A673 (cell line): ENCODE results near the gene ZBTB44. TPM values are rescaled to one million over a fixed set of nuclear protein-coding genes. Genes with fewer than 3 reads are reported as not detected.

Experiments used
- BruUV-seq: library from RNA; stranded (reverse); fragments of 400-500 nt; replicated peaks from 2 replicates; lab custom pipeline; 2021; lab: Mats Ljungman, UMichigan
- CTCF ChIA-PET: fragments of 300-600 bp; sonication (Branson Sonifier 250); formaldehyde crosslinking; loops from one replicate; lab custom pipeline; 2022; ENCODE audit warnings: antibody characterized with exemption; lab: Charles Lee
- POLR2A ChIA-PET: fragments of 300-600 bp; sonication (Branson Sonifier 250); formaldehyde crosslinking; loops from one replicate; lab custom pipeline; 2022; ENCODE audit warnings: antibody characterized with exemption; ENCODE audit not compliant: low non-redundant PET; lab: Charles Lee
- DNase-seq: peaks from one replicate; pipeline ENCODE4 v3.0.0-alpha.2; 2015; ENCODE audit warnings: low spot score
- H3K27ac ChIP-seq: fragments of 200-600 bp; sonication (generic); 2 replicates; pipeline ENCODE4 v1.5.1; 2016; ENCODE audit warnings: mixed run types, low read depth, mild to moderate bottlenecking, mixed read lengths, antibody characterized with exemption, low read length; ENCODE audit not compliant: poor library complexity, severe bottlenecking
- H3K27me3 ChIP-seq: fragments of 200-600 bp; sonication (generic); replicated peaks from 2 replicates; pipeline ENCODE4 v1.6.1; 2017; ENCODE audit warnings: mixed run types, low read depth, mild to moderate bottlenecking, mixed read lengths, antibody characterized with exemption, low read length; ENCODE audit not compliant: insufficient read depth, poor library complexity
- H3K36me3 ChIP-seq: fragments of 200-600 bp; sonication (generic); 2 replicates; pipeline ENCODE4 v1.6.1; 2016; ENCODE audit warnings: mixed run types, mild to moderate bottlenecking, mixed read lengths, antibody characterized with exemption, low read length; ENCODE audit not compliant: insufficient read depth, poor library complexity, severe bottlenecking
- H3K4me1 ChIP-seq: fragments of 200-600 bp; sonication (generic); 2 replicates; pipeline ENCODE4 v1.6.1; 2017; ENCODE audit warnings: mixed run types, mild to moderate bottlenecking, mixed read lengths, antibody characterized with exemption, low read length; ENCODE audit not compliant: insufficient read depth, poor library complexity, severe bottlenecking
- H3K4me3 ChIP-seq: fragments of 200-600 bp; sonication (generic); 2 replicates; pipeline ENCODE4 v1.5.1; 2016; ENCODE audit warnings: low read depth, mixed run types, mild to moderate bottlenecking, mixed read lengths, low read length; ENCODE audit not compliant: poor library complexity, severe bottlenecking
- H3K9me3 ChIP-seq: fragments of 200-600 bp; sonication (generic); 2 replicates; pipeline ENCODE4 v1.6.1; 2016; ENCODE audit warnings: mixed run types, low read depth, mild to moderate bottlenecking, mixed read lengths, antibody characterized with exemption, low read length; ENCODE audit not compliant: poor library complexity, severe bottlenecking
- CTCF ChIP-seq: fragments of 300-800, 200-600 bp; sonication (generic); conservative IDR thresholded peaks from 2 replicates; pipeline ENCODE4 v1.5.1; 2017; ENCODE audit warnings: low read depth, mild to moderate bottlenecking, antibody characterized with exemption, low read length, moderate library complexity, mixed read lengths
- EZH2 ChIP-seq: fragments of 200-600 bp; sonication (generic); IDR thresholded peaks from 2 replicates; pipeline ENCODE4 v1.6.1; 2017; ENCODE audit warnings: borderline replicate concordance, low read depth, mild to moderate bottlenecking, mixed read lengths, antibody characterized with exemption, low read length; ENCODE audit not compliant: poor library complexity, severe bottlenecking
- intact Hi-C: fragments of 100-400 bp; cut with micrococcal nuclease; formaldehyde crosslinking; loops from one replicate; pipeline ENCODE4 v1.10.0; 2022; ENCODE audit not compliant: unreplicated experiment
- total RNA-seq: library from RNA; stranded (reverse); gene quantifications from 2 replicates; pipeline ENCODE4 v1.2.3, GENCODE V29; 2021

The ZBTB44 gene
- total RNA-seq, 1 experiment from 2014 or later: 37.0 TPM

GRCh38 chr11:130227373-130227772 lies 87.3 kb downstream of the ZBTB44 start:
- no TSS peak for BruUV-seq
- Histone ChIP-seq H3K4me3 (no peak overlapping the region), H3K4me1 (no peaks in the 10 kb centered on the region), H3K27me3 (no peaks in the 10 kb centered on the region), H3K36me3 (no peaks in the 10 kb centered on the region), H3K27ac (no peak overlapping the region), H3K9me3 (no peaks in the 10 kb centered on the region)
- ChIA-PET POLR2A (no interaction called here), CTCF (no interaction called here)
- intact Hi-C loops: no loop called here
- DNase-seq: no peak
- TF ChIP-seq EZH2 (no peak), CTCF (no peak)

GRCh38 chr11:130223291-130223971 lies 91.3 kb downstream of the ZBTB44 start:
- DNase-seq: no peak
- intact Hi-C loops: no loop called here
- ChIA-PET POLR2A (no interaction called here), CTCF (no interaction called here)
- H3K27ac ChIP-seq: no peak overlapping the region
- BruUV-seq: no TSS peak
- H3K27me3 ChIP-seq: no peaks in the 10 kb centered on the region
- H3K36me3 ChIP-seq: no peaks in the 10 kb centered on the region
- no peaks in the 10 kb centered on the region for H3K4me1 ChIP-seq
- no peaks in the 10 kb centered on the region for H3K9me3 ChIP-seq
- TF ChIP-seq EZH2: no peak
- TF ChIP-seq CTCF: no peak
- H3K4me3 ChIP-seq: no peak overlapping the region

- Histone ChIP-seq H3K4me3 (no peak overlapping the region), H3K27ac (no peak overlapping the region), H3K9me3 (no peaks in the 10 kb centered on the region), H3K27me3 (no peaks in the 10 kb centered on the region), H3K36me3 (no peaks in the 10 kb centered on the region), H3K4me1 (no peaks in the 10 kb centered on the region)
- DNase-seq: no peak
- no TSS peak for BruUV-seq
- TF ChIP-seq CTCF: no peak
- TF ChIP-seq EZH2: no peak
- POLR2A ChIA-PET: no interaction called here
- intact Hi-C loops: no loop called here
- CTCF ChIA-PET: no interaction called here
Measured at GRCh38 chr11:130220311-130221035, 94.2 kb downstream of the ZBTB44 start.
